NCI-H1105 treated with DMSO at 0.1 percent for 48 hours (cell line): ENCODE data around the gene TENM3.

Experiments used
- DNase-seq: peaks from one replicate; lab custom pipeline; 2025; lab: John Stamatoyannopoulos, UW

TENM3 gene

GRCh38 chr4:182624281-182624680 lies 381.1 kb downstream of the TENM3 start:
- no peak for DNase-seq

GRCh38 chr4:182625193-182625592 lies 382.0 kb downstream of the TENM3 start:
- DNase-seq = no peak

- no peak for DNase-seq
These were observed 384.8 kb downstream of the TENM3 start for GRCh38 chr4:182627996-182628395.

- DNase-seq = no peak
These were observed 385.3 kb downstream of the TENM3 start for GRCh38 chr4:182628544-182628943.

- no peak for DNase-seq
These were observed 385.9 kb downstream of the TENM3 start for GRCh38 chr4:182629096-182629495.

- DNase-seq = no peak
These were observed 397.3 kb downstream of the TENM3 start for GRCh38 chr4:182640491-182640890.

GRCh38 chr4:182640932-182641331 lies 397.7 kb downstream of the TENM3 start:
- DNase-seq = peak; percentile 25

GRCh38 chr4:182642831-182643230 lies 399.6 kb downstream of the TENM3 start:
- DNase-seq = no peak

- no peak for DNase-seq
These were observed 400.8 kb downstream of the TENM3 start for GRCh38 chr4:182643801-182644682.

- DNase-seq = no peak
These were observed 401.5 kb downstream of the TENM3 start for GRCh38 chr4:182644683-182645050.

GRCh38 chr4:182645511-182645910 lies 402.3 kb downstream of the TENM3 start:
- no peak for DNase-seq

- no peak for DNase-seq
These were observed 404.6 kb downstream of the TENM3 start for GRCh38 chr4:182647646-182648300.

GRCh38 chr4:182648766-182649165 lies 405.6 kb downstream of the TENM3 start:
- peak; percentile 26 for DNase-seq

- no peak for DNase-seq
These were observed 406.7 kb downstream of the TENM3 start for GRCh38 chr4:182649698-182650477.

- DNase-seq = no peak
These were observed 410.4 kb downstream of the TENM3 start for GRCh38 chr4:182653596-182653995.

- DNase-seq = no peak
These were observed 412.1 kb downstream of the TENM3 start for GRCh38 chr4:182655340-182655739.

GRCh38 chr4:182662551-182662950 lies 419.3 kb downstream of the TENM3 start:
- DNase-seq = no peak

GRCh38 chr4:182671231-182671630 lies 428.0 kb downstream of the TENM3 start:
- DNase-seq = no peak

GRCh38 chr4:182671749-182672148 lies 428.5 kb downstream of the TENM3 start:
- DNase-seq = no peak

- no peak for DNase-seq
These were observed 435.4 kb downstream of the TENM3 start for GRCh38 chr4:182678590-182678989.

GRCh38 chr4:182679533-182679932 lies 436.3 kb downstream of the TENM3 start:
- DNase-seq = no peak

GRCh38 chr4:182680234-182680653 lies 437.0 kb downstream of the TENM3 start:
- no peak for DNase-seq

- DNase-seq = no peak
These were observed 440.5 kb downstream of the TENM3 start for GRCh38 chr4:182683661-182684060.
